Epithelial cell of esophagus (primary cell): ENCODE data around the gene DBNL.

Experiments
- DNase-seq: peaks from one replicate; pipeline ENCODE4 v3.0.0; 2010; ENCODE audit warnings: low read depth
- H3K4me3 ChIP-seq: 2 replicates; pipeline ENCODE4 v1.5.1; 2011; ENCODE audit warnings: mild to moderate bottlenecking, low read length, control low read depth
- CTCF ChIP-seq: IDR thresholded peaks from 2 replicates; pipeline ENCODE4 v1.5.1; 2011; ENCODE audit warnings: low read depth, mild to moderate bottlenecking, low read length, control low read depth, inconsistent platforms; ENCODE audit not compliant: insufficient read depth; ENCODE audit errors: missing control alignments

Gene DBNL

GRCh38 chr7:44077061-44077460 is 32.6 kb downstream of the DBNL start:
- no peak for DNase-seq
- H3K4me3 ChIP-seq = no peak overlapping the region
- TF ChIP-seq CTCF = no peak

- H3K4me3 ChIP-seq = no peak overlapping the region
- no peak for DNase-seq
- no peak for TF ChIP-seq CTCF
These were observed 33.2 kb downstream of the DBNL start for GRCh38 chr7:44077681-44078091.

- no peak overlapping the region for H3K4me3 ChIP-seq
- no peak for DNase-seq
- TF ChIP-seq CTCF = no peak
These were observed 34.0 kb downstream of the DBNL start for GRCh38 chr7:44078521-44078920.

- no peak overlapping the region for H3K4me3 ChIP-seq
- no peak for TF ChIP-seq CTCF
These were observed 35.0 kb downstream of the DBNL start for GRCh38 chr7:44079331-44080021.

GRCh38 chr7:44080118-44080517 is 35.6 kb downstream of the DBNL start:
- TF ChIP-seq CTCF = no peak
- DNase-seq = no peak
- H3K4me3 ChIP-seq = no peak overlapping the region

More at GRCh38 chr7:44079331-44080021, 35.0 kb downstream of the DBNL start:
- no peak for DNase-seq

GRCh38 chr7:44080686-44081265 is 36.3 kb downstream of the DBNL start:
- TF ChIP-seq CTCF = no peak
- no peak for DNase-seq
- H3K4me3 ChIP-seq = no peak overlapping the region

GRCh38 chr7:44081266-44081748 is 36.8 kb downstream of the DBNL start:
- TF ChIP-seq CTCF = no peak
- peak overlapping the region; percentile 81 for H3K4me3 ChIP-seq
- no peak for DNase-seq
